Muscle of arm (tissue), 12 donors: Measurements from ENCODE around the gene TTLL5. TPM values are rescaled to one million over a fixed set of nuclear protein-coding genes. Genes with fewer than 3 reads are reported as not detected.
"Not testable (repeated sequence)": the region's sequence is repeated elsewhere in the genome, so short reads cannot be mapped to it uniquely, and the experiment has no call there.

Source experiments
- DNase-seq: peaks from one replicate; pipeline ENCODE4 v3.0.0-alpha.2; 2013
- polyA plus RNA-seq, 12 donors: library from polyadenylated mRNA; unstranded; fragments of 120-200 nt; gene quantifications; one replicate each; pipeline ENCODE4 v1.2.1, GENCODE V29; 2013; ENCODE audit not compliant: insufficient read length in 12 of 12

Gene TTLL5
- polyA plus RNA-seq, 12 donors = 14.1 to 40.5 (median 17.2) TPM; not detected in 1

DNA sequence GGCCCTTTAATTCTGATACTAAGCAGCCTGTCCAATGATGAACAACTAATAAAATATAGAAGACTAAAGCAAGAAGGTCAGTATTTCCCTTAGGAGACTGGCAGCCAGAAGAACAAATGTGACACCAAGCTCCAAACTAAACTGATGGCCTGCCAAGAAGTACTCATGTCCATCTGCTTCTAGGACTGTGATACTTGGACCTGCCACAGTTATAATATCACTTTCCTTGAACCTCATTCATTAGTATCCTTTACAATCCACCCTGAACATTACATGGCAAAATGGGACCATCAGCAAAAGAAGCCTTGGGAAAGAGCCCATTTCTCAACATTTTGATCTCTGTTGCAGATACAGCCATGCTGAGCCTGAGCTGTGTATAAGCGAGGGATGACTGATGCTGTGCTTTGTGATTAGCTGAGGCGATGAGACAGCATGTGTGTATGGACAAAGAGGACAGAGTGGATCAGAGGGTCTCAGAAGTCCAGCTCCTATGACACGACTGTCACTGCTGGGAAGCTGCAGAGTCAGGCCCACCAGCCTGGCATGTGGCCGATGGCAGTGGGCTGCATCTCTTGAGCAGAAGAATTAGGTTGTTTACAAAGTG lies 246.8 kb downstream of the TTLL5 start:
- no peak for DNase-seq

DNA sequence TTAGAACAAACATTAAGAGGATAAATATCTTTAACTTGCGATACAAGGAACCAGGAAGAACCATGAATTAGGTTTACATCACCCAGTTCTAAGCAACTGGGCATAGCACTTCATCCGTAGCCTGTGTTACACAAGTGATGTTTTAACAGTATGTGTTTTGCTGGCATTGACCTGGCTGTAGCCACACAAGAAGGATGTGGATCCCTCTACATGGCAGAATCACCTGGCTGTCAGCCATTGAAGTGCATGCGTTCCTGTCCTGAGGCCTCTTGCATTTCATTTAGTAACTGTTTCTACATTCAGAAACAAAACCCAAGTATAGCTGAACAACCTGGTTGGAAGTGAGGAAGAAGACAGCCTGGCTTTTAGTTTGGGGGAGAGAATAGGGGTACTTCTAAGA lies 248.6 kb downstream of the TTLL5 start:
- DNase-seq = no peak

DNA sequence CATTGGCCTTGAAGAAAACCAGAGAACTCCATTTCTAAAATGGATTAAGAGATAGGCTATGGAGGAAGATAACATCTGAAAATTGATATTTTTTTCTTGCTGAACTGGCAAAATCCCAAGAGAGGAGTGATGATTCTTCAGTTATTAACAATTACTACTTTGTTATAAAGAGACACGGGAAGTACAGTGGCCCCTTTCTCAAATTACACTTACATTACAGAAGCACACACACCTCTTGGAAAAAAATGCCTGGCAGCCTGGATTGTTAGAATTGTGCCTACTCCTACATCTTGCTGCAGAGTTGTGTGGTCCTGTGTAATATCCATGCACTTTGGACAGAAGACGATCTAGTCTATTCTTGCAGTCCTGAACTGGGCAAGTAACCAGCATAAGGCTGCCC lies 249.0 kb downstream of the TTLL5 start:
- no peak for DNase-seq

DNA sequence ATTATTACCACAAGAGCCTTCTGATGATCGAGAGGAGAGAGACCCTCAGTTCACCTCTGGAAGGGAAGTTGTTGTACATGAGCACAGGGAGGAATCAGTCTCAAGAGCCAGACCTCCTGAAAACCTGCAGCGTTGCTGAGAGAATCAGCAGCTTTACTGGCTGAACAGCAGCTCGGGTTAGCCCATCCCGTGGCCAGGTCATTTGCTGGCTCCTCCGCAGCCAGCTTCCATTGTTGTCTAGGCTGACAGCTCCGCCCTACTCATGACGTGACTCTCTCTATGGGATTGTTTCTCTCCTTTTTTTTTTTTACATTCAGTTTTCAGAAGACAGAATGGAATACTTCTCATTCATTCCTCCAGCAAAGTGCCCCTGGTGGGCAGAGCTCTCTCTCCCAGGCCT lies 250.8 kb downstream of the TTLL5 start:
- DNase-seq = peak; percentile 75

DNA sequence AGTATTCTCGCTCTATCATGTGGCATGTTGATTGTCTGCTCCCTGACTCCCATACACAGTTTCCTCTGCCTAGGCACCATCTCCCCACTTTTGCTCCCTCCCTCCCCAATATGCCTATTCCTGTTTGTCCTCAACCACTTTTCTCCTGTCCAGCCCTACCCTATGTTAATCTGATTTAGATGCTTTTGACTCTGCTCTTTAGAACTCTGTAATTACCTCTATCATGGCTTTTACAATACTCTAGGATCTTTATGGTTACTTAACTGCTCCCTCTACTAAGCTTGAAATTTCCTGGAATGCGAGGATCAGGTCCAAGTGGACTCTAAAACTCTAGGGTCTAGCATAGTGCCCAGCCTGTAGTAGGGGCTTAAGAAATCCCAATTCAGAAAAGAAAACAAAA lies 252.1 kb downstream of the TTLL5 start:
- no peak for DNase-seq

DNA sequence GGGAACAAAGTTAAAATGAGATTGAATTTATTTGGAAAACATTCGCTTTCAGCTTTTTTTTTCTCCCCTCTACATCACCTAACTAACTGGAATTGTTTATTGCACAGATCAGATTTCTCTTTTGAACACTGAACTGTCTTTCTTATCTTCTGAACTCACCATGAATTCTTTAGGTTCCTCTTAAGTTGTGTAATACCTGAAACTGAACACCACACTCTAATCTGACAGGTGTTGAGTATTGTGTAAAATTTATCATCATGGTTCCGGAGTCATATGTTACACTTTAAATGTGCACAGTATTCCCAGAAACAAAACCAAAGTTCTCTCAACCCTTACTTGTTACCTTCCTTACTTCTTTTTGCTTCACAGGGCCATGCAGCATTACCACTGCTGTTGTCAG lies 254.0 kb downstream of the TTLL5 start:
- DNase-seq = no peak

DNA sequence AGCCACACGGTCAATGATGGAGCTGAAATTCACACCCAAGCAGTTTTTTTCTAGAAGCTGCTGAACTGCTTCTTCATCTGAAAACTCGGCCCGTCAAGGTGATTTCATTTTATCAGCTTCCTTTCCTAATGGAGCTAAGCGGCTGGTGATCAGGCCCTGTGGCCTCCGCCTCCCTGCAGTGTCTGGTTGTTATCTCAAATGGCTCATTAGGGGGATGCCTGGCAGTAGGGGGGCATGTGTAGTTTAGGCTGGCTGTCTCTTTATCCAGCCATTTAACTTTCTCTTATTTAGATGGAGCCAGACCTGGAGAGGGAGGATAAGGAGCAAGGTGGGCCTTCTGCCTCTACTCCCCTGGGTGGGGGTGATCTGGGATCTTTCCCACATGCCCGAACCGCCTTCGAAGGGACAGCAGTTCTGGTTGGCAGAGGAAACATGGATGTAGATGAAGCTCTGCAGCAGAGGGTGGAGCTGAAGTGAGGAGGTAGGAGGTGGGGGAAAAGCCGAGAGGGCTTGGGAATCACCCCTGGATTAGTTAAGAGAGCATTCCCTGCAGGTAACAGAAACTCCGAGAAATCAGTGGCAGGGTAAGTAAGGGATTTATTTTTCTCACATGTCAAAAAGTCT lies 256.4 kb downstream of the TTLL5 start:
- DNase-seq = no peak

DNA sequence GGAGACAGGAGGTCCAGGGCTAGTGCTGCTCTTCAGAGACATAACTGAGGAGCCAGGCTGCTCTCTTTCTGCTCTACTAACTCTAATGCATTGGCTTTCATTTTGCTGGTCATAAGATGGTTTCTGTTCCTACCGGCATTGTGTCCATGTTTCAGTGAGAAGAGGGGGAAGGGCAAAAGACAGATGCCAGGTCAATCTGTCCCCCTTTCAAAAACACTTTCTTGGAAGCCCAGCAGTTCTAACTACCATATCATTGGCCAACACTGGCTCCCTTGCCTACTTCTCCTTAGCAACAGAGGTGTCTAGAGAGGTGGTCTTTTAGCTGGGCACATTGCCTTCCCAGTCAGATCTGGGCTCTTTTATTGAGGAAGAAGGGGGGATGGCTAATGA lies 256.9 kb downstream of the TTLL5 start:
- DNase-seq = no peak

DNA sequence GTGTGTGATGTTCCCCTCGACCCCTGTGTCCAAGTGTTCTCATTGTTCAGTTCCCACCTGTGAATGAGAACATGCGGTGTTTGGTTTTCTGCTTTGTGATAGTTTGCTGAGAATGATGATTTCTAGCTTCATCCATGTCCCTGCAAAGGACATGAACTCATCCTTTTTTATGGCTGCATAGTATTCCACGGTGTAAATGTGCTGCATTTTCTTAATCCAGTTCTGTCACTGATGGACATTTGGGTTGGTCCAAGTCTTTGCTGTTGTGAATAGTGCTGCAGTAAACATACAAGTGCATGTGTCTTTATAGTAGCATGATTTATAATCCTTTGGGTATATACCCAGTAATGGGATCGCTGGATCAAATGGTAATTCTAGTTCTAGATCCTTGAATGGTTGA lies 259.4 kb downstream of the TTLL5 start:
- DNase-seq = not testable (repeated sequence)

DNA sequence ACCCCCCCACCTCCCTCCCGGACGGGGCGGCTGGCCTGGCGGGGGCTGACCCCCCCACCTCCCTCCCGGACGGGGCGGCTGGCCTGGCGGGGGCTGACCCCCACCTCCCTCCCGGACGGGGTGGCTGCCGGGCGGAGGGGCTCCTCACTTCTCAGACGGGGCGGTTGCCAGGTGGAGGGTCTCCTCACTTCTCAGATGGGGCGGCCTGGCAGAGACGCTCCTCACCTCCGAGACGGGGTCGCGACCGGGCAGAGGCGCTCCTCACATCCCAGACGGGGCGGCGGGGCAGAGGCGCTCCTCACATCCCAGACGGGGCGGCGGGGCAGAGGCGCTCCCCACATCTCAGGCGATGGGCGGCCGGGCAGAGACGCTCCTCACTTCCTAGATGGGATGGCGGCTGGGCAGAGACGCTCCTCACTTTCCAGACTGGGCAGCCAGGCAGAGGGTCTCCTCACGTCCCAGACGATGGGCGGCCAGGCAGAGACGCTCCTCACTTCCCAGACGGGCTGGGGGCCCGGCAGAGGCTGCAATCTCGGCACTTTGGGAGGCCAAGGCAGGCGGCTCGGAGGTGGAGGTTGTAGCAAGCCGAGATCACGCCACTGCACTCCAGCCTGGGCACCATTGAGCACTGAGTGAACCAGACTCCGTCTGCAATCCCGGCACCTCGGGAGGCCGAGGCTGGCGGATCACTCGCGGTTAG lies 264.2 kb downstream of the TTLL5 start:
- DNase-seq = not testable (repeated sequence)

DNA sequence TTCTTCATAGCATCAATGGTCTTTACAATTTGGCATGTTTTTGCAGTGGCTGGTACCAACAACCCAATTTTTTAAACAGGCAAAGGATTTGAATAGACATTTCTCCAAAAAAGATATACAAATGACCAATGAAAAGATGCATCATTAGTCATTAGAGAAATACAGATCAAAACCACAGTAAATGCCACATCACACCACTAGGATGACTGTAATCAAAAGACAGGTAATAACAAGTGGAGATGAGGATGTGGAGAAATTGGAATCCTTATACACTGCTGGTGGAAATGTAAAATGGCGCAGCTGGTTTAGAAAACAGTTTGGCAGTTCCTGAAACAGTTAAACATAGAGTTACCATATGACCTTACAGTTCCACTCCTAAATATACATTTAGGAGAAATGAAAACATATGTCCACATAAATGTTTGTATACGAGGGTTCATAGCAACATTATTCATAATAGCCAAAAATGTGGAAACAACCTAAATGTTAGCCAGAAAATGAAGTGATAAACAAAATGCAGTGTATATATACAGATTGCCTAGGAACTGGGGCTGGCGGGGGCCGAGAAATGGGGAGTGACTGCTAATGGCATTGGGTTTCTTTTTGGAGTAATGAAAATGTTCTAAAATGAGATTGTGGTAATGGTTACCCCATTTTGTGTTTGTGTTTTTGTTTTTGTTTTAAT lies 265.5 kb downstream of the TTLL5 start:
- no peak for DNase-seq

DNA sequence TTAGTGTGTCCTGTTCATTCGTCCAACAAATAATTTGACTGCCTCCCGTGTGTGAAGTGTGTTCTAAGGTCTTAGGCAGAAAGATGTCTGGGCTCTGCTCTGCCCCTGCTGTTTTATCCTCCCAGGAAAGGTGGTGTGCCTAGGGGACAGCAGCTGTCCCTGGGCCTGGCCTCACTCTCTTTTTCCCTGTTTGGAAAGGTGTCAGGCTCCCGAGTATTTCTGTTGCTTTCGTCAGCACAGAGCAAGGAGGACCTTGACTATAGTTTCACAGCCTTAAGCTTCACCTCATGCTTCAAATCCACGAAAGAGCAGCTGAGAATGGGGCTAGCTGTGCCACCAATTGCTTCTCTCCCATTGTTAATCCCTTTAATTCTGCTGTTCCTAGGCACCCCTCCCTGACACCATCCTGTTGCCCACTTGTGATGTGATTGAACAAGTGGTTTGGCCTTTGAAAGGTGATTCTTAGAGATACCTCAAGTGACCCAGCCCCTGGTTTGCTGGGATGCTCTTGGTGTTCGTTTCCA lies 266.6 kb downstream of the TTLL5 start:
- no peak for DNase-seq

DNA sequence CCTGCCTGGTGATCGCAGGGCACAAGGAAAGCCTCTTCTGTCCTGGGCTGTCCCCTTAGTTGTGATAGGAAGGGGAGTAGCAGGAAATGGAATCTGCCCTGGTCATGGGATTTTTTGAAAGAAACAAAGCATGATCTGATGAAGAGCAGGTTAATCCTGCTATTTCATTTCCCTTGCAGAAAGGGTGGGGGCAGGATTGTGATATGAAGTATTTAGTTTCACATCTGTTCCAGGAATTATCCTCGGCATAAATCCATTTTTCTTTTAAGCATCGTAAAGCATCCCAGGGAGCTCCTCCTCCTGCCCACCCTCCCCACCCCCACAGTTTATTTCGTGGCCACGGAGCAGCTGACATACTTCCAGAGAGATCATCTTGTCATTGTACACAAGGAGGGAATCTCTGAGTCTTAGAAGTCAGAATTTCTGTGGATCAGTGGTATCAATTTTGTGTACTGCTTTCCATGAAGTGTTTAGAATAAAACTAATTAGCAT lies 267.7 kb downstream of the TTLL5 start:
- peak; percentile 66 for DNase-seq

DNA sequence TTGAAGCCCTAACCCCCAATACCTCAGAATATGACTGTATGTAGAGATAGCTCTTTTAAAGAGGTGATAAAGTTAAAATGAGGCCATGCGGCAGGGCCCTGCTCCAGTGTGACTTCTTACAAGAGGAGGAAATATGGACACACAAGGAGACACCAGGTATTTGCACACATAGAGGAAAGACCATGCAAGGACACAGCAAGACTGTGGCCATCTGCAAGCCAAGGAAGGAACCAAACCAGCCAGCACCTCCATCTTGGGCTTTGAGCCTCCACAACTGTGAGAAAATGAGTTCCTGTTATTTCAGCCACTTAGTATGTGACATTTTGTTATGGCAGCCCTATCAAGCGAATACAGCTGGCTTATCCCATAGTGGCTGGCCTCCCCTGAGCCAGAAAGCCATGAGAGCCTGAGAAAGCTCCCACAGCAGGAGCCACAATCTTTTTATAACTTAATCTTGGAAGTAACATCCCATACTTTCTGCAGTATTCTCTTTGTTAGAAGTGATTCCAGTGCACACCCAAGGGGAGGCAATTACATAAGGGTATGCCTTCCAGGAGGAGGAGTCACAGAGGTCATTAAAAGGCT lies 272.8 kb downstream of the TTLL5 start:
- DNase-seq = no peak

DNA sequence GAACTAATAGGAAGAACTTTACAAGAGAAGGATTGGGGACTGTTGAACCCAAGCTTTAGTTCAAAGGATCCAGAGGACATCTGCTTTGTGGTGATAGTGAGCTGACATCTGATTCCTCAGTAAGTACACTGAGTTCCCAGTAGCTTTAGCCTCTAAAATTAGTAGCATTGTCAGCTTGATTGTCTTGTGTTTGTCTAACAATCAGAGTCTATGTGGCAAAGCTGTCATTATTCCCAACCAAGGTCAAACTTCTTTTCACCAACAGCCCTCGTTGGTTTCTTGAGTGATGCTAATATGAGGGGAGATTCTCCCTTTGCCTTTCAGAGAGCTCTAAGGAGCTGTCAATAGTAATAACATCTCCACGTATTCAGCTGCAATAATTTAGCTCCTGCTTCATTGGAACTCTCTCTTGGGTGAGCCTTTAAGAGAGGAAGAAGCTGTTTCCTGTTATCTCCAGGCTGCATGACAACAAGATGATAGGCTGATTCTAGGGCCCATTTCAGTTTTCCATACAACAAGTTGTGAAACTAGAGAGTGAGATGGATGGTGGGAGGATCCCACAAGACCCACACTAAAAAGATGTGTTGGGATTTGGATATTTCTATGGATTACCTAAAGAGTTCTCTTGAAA lies 274.1 kb downstream of the TTLL5 start:
- DNase-seq = no peak

DNA sequence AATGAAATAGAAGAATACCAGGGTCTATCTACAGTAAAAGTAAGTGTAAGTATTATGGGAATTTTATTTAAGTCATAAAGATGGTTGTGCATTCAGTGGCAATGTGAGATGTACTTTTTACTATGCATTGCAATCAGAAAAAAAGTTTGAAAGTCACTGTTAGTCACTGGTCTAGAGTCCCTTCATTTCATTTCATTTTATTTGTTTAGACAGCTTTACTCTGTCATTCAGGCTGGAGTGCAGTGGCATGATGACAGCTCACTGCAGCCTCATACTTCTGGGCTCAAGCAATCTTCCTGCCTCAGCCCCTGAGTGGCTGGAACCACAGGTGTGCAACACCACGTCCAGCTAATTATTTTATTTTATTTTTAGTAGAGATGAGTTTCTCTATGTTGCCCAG lies 278.2 kb downstream of the TTLL5 start:
- DNase-seq = no peak

DNA sequence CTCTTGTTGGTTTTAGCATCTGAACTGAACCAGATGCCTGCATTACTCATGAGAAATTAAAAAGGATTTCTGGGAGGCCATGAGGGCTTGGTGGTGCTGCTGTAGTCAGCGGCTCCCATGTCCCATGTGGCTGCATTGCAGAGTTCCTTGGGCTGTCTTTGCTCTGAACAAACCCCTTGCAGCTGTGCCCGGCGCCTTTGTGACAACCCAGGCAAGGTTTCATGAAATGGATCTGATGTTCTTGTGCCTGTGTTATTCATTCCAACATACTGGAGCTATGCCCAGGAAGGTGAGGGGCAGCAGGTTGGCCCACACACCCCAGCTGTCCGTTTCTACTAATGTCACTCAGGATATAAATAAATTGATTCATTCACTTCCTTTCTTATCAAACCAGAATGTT lies 280.0 kb downstream of the TTLL5 start:
- no peak for DNase-seq

DNA sequence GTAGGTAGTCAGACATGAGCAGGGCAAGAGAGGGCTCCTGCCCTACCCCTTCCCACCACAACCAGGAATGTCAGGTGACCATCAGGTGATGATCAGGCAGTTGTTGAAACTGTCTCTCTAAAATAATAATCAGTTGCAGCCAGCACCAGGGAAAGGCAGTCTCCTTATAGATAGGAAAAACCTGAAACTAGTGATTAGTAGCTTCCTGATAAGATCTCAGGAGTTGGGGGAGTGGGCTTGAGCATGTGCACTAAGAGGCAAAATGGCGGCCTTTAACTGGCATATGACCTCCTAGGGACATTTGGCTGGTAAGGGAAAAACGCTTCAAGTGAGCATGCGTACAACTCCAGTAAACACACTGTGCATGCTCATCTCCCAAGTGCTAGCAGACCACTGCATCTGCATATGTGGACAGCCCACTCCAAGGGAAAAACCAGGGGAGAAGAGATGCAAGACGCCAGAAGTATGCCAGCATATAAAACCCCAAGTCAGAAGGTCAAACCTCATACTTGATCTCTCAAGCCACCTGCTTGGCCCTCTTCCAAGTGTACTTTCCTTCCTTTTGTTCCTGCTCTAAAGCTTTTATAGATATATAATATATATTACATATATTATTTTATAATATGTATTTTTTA lies 283.7 kb downstream of the TTLL5 start:
- no peak for DNase-seq

DNA sequence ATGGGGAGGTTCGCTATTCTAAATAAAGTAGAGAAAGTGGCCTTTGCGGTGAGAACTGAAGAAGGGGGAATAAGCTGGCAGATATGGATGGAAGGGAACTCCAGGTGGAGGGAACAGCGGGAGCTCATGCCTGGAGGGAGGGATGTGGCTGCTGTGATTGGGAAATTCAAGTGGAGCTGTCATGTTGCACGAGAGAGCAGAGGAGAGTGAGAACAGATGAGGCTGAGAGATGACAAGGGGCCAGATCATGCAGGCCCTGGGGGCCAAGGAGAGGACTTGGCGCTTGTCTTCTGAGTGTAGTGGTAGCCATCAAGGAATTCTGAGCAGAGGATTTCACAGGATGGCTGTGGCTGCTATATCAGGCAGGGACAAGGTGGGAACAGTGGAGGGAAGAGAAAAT lies 285.7 kb downstream of the TTLL5 start:
- DNase-seq = no peak

DNA sequence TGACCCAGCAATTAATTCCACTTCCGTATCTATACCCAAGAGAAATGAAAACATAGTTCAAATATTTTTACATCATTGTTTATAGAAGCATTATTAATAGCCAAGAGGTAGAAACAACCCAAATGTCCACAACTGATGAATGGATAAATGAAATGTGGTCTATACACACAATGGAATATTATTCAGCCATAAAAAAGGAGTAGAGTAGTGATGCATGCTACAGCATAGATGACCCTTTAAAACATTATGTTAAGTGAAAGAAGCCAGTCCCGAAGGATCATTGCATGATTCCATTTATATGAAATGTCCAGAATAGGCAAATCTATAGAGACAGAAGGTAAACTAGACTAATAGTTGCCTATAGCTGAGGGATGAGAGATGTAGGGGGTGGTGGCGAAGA lies 291.4 kb downstream of the TTLL5 start:
- DNase-seq = no peak

DNA sequence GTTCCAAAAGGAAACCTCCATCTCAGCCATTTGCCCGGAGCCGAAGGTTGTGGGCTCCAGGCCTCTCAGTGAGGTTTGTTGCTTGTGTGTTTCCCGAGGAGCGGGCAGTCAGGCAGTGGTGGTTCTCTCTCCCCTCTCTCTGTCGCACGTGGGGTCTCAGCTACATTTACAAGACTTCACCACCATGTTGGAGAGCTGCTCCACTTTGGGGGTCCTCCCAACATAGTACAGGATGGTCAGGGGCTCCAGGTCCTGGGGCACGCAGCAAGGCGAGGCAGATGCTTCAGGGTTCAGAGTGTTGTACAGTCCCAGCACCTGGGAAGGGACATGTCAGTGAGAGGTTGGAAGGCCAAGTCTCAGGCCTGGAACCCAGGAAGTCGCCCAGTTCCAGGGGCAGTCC lies 298.0 kb downstream of the TTLL5 start:
- DNase-seq = no peak
